HepG2 (cell line): Measurements from ENCODE around the gene CLEC4M.

Experiments used
- CEBPB ChIP-seq: IDR thresholded peaks from 2 replicates; pipeline ENCODE4 v1.6.1; 2011; ENCODE audit warnings: low read depth, low read length, improper control_type of control experiment, borderline replicate concordance
- GABPB1 ChIP-seq: IDR thresholded peaks from 2 replicates; pipeline ENCODE4 v1.6.1; 2016; ENCODE audit warnings: mild to moderate bottlenecking, missing genetic modification reagents, moderate library complexity, missing compliant biosample characterization
- MAFK ChIP-seq, 2 experiments: IDR thresholded peaks in 1 of 2; conservative IDR thresholded peaks in 1 of 2; 2 replicates each; pipeline ENCODE4 v1.6.1; 2011; ENCODE audit warnings: improper control_type of control experiment in 2 of 2, low read length in 2 of 2
- RORA ChIP-seq: sonication (generic); formaldehyde crosslinking; IDR thresholded peaks from 2 replicates; pipeline ENCODE4 v1.5.0; 2020; ENCODE audit warnings: mild to moderate bottlenecking, missing genetic modification reagents, moderate library complexity
- SALL2 ChIP-seq: sonication (generic); formaldehyde crosslinking; IDR thresholded peaks from 2 replicates; pipeline ENCODE4 v1.8.1; 2023; ENCODE audit warnings: mild to moderate bottlenecking, missing genetic modification reagents, inconsistent platforms
- SRSF4 ChIP-seq: fragments of 200-400 bp; formaldehyde crosslinking; IDR thresholded peaks from one replicate; pipeline ENCODE4 v1.6.1; 2018; ENCODE audit warnings: mild to moderate bottlenecking, low read depth, low read length, moderate library complexity; ENCODE audit not compliant: poor library complexity, severe bottlenecking
- ZBTB21 ChIP-seq: sonication (generic); formaldehyde crosslinking; IDR thresholded peaks from 2 replicates; pipeline ENCODE4 v1.4.0; 2020; ENCODE audit warnings: missing genetic modification reagents
- ZBTB43 ChIP-seq: sonication (generic); formaldehyde crosslinking; conservative IDR thresholded peaks from 2 replicates; pipeline ENCODE4 v1.4.0; 2020; ENCODE audit warnings: missing genetic modification reagents
- ZBTB49 ChIP-seq: sonication (generic); formaldehyde crosslinking; IDR thresholded peaks from 2 replicates; pipeline ENCODE4 v1.4.0; 2020; ENCODE audit warnings: missing genetic modification reagents, borderline replicate concordance
- ZNF33B ChIP-seq: sonication (generic); formaldehyde crosslinking; IDR thresholded peaks from 2 replicates; pipeline ENCODE4 v1.5.1; 2020; ENCODE audit warnings: mild to moderate bottlenecking, missing genetic modification reagents
- TF ChIP-seq, protein P1 (sequence below): sonication (generic); formaldehyde crosslinking; IDR thresholded peaks from 2 replicates; pipeline ENCODE4 v1.5.0; 2020; ENCODE audit warnings: mild to moderate bottlenecking, missing genetic modification reagents, moderate library complexity
- TF ChIP-seq, protein P2 (sequence below): sonication (generic); formaldehyde crosslinking; IDR thresholded peaks from 2 replicates; pipeline ENCODE4 v1.8.0; 2022; ENCODE audit warnings: mild to moderate bottlenecking, missing genetic modification reagents, borderline replicate concordance

DNA sequence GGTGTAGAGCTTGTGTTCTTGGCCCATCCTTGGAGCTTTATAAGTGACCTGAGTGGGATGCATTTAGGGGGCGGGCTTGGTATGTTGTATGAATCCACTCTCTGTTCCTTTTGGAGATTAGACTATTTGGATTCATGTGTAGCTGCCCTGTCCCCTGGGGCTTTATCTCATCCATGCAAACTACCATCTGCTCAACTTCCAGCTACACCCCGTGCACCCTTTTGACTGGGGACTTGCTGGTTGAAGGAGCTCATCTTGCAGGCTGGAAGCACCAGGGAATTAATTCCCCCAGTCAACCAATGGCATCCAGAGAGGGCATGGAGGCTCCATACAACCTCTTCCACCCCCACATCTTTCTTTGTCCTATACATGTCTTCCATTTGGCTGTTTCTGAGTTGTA is 6.1 kb downstream of the CLEC4M start:
- TF ChIP-seq SRSF4, result no peak
- no peak for TF ChIP-seq SALL2 (CRISPR knock-in tag)
- TF ChIP-seq GABPB1, result no peak
- TF ChIP-seq ZBTB49, result no peak
- TF ChIP-seq ZBTB43, result no peak
- TF ChIP-seq, protein P1, sequence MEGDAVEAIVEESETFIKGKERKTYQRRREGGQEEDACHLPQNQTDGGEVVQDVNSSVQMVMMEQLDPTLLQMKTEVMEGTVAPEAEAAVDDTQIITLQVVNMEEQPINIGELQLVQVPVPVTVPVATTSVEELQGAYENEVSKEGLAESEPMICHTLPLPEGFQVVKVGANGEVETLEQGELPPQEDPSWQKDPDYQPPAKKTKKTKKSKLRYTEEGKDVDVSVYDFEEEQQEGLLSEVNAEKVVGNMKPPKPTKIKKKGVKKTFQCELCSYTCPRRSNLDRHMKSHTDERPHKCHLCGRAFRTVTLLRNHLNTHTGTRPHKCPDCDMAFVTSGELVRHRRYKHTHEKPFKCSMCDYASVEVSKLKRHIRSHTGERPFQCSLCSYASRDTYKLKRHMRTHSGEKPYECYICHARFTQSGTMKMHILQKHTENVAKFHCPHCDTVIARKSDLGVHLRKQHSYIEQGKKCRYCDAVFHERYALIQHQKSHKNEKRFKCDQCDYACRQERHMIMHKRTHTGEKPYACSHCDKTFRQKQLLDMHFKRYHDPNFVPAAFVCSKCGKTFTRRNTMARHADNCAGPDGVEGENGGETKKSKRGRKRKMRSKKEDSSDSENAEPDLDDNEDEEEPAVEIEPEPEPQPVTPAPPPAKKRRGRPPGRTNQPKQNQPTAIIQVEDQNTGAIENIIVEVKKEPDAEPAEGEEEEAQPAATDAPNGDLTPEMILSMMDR (CRISPR knock-in tag), result no peak
- TF ChIP-seq ZNF33B, result no peak
- TF ChIP-seq, protein P2, sequence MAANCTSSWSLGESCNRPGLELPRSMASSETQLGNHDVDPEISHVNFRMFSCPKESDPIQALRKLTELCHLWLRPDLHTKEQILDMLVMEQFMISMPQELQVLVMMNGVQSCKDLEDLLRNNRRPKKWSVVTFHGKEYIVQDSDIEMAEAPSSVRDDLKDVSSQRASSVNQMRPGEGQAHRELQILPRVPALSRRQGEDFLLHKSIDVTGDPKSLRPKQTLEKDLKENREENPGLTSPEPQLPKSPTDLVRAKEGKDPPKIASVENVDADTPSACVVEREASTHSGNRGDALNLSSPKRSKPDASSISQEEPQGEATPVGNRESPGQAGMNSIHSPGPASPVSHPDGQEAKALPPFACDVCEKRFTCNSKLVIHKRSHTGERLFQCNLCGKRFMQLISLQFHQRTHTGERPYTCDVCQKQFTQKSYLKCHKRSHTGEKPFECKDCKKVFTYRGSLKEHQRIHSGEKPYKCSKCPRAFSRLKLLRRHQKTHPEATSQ, result no peak
- TF ChIP-seq CEBPB, result no peak
- no peak for TF ChIP-seq MAFK (conservative IDR thresholded peaks at IDR 0.05 in 1 of 2, IDR thresholded peaks at IDR 0.05 in 1 of 2; ENCODE audit: low read length in 2 of 2)
- no peak for TF ChIP-seq RORA (CRISPR knock-in tag)
- no peak for TF ChIP-seq ZBTB21
